Epidermal melanocyte (primary cell): ENCODE results near the gene RRAS.

Experiments used
- DNase-seq: peaks from one replicate; pipeline ENCODE4 v3.0.0; 2011; ENCODE audit warnings: low spot score; ENCODE audit not compliant: insufficient read length

The RRAS gene

GRCh38 chr19:49596407-49596806 is 43.5 kb downstream of the RRAS start:
- DNase-seq, result no peak

GRCh38 chr19:49595819-49596404 is 44.0 kb downstream of the RRAS start:
- DNase-seq, result no peak

DNA sequence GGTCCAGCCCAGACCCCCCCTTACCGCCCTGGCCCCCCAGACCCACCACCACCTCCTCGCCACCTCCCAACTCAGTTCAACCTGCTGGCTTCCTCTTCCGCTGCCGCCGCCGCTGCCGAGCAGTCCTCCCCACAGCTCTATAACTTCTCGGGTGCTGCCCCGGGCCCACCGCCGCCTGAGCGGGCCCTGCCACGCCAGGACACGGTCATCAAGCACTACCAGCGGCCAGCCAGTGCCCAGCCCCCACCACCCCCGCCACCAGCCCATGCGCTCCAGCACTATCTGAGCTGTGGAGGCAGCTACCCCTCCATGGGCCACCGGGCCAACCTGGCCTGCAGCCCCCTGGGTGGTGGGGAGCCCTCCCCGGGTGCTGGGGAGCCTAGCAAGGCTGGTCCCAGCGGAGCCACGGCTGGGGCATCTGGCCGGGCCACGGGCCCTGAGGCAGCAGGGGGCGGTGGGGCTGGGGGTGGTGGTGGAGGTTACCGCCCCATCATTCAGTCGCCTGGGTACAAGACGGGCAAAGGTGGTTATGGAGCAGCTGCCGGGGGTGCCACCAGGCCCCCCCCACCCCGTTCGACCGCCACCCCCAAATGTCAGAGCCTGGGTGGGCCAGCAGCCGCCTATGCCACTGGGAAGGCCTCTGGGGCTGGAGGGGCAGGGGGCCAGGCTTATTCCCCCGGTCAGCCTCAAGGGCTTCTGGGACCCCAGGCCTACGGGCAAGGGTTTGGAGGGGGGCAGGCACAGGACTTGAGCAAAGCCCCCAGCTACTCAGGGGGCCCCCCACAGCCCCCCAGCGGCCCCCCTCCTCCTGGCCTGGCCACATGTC is 44.7 kb downstream of the RRAS start:
- no peak for DNase-seq

GRCh38 chr19:49594157-49594992 is 45.6 kb downstream of the RRAS start:
- no peak for DNase-seq

- DNase-seq, result peak; percentile 100
Measured at GRCh38 chr19:49593233-49594113, 46.5 kb downstream of the RRAS start.

GRCh38 chr19:49592486-49593232 is 47.3 kb downstream of the RRAS start:
- no peak for DNase-seq

- no peak for DNase-seq
Measured at GRCh38 chr19:49591731-49592485, 48.0 kb downstream of the RRAS start.

DNA sequence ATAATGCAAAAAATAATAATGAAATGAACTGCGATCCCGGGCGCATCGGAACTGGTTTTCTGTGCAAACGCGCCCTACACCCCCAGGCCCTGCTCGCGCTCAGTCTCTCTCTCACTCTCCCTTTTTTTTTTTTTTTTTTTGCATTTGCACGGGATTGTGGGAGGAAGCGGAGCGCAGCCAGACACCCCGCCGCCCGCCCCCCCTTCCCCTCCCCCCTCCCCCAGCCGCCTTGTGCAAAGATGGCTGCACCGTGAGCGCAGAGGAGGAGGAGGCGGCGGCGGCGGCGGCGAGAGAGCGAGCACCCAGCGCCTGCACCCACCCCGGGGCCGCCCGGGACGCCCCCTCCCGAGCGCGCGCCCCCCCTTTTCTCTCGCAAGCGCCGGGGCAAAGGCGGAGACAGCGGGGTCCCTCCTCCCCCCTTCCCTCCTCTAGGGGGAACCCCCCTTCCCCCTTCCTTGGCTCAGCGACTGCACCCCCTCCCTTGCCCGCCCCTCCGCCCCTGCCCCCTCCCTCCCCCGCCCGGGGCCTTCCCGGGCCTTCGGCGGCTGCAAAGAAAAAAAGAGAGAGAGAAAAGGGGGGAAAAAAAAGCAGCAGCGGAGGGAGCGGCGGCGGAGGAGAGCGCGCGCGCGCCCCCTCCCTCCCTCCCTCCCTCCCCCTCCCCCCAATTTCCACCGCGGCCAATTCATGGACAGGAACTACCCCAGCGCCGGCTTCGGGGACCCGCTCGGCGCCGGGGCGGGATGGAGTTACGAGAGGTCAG is 48.8 kb downstream of the RRAS start, which contains the start of gene PRR12:
Gene PRR12 (plus strand): TSS at position 212 of the 760 bp plus-strand sequence. CDS start 473 bp downstream, at position 685.
- peak; percentile 85 for DNase-seq

GRCh38 chr19:49590071-49590970 is 49.6 kb downstream of the RRAS start:
- peak; percentile 92 for DNase-seq

- no peak for DNase-seq
Measured at GRCh38 chr19:49589502-49589905, 50.4 kb downstream of the RRAS start.

- DNase-seq, result no peak
Measured at GRCh38 chr19:49588365-49589122, 51.4 kb downstream of the RRAS start.

DNA sequence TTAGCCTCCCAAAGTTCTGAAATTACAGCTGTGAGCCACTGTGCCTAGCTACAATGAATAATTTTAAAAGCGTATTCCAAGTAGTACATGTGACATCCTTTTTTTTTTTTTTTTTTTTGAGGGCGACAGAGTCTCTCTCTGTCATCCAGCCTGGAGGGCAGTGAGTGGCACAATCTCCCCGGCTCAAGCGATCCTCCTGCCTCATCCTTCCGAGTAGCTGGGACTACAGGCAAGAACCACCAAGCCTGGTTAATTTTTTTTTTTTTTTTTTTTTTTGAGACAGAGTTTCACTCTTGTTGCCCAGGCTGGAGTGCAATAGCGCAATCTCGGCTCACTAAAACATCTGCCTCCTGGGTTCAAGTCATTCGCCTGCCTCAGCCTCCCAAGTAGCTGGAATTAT is 52.7 kb downstream of the RRAS start:
- DNase-seq, result no peak
